Endothelial cell of umbilical vein (primary cell): ENCODE results near the gene EFCAB8. TPM values are rescaled to one million over a fixed set of nuclear protein-coding genes. Genes with fewer than 3 reads are reported as not detected.

Experiments
- BruUV-seq: library from RNA; stranded (reverse); fragments of 400-500 nt; replicated peaks from 2 replicates; lab custom pipeline; 2021; lab: Mats Ljungman, UMichigan
- CTCF ChIA-PET: fragments of 300-600, 350-600 bp; sonication (Branson Sonifier 250); formaldehyde crosslinking; loops from one replicate; lab custom pipeline; 2021; ENCODE audit warnings: antibody characterized with exemption, inconsistent platforms; lab: Charles Lee
- POLR2A ChIA-PET: fragments of 300-600, 350-600 bp; sonication (Branson Sonifier 250); formaldehyde crosslinking; loops from one replicate; lab custom pipeline; 2021; ENCODE audit warnings: antibody characterized with exemption, inconsistent platforms; lab: Charles Lee
- DNase-seq: peaks from one replicate; pipeline ENCODE4 v3.0.0-alpha.2; 2011; ENCODE audit warnings: low read depth, low spot score
- FAIRE-seq: peaks from 2 replicates; lab custom pipeline; 2011; peaks lifted over from hg19 to GRCh38; lab: Jason Lieb, UNC
- H2AFZ ChIP-seq: 2 replicates; pipeline ENCODE4 v1.6.0; 2012; ENCODE audit warnings: low read depth, low read length, control low read depth, inconsistent platforms
- H3K27ac ChIP-seq: 2 replicates; pipeline ENCODE4 v1.5.1; 2011; ENCODE audit warnings: low read depth, mild to moderate bottlenecking, control low read depth, low read length, moderate library complexity; ENCODE audit not compliant: insufficient read depth
- H3K27me3 ChIP-seq, 2 experiments: 2 replicates each; pipeline versions ENCODE4 v1.6.0 to v1.6.1; 2011; ENCODE audit warnings: low read length in 2 of 2, mixed read lengths in 1 of 2; ENCODE audit not compliant: control insufficient read depth in 2 of 2, insufficient read depth in 2 of 2
- H3K36me3 ChIP-seq, 2 experiments: 2 replicates in 1 of 2; 3 replicates in 1 of 2; pipeline ENCODE4 v1.5.1; 2011; ENCODE audit warnings: low read length in 2 of 2, mild to moderate bottlenecking in 1 of 2, moderate library complexity in 1 of 2; ENCODE audit not compliant: control insufficient read depth in 2 of 2, insufficient read depth in 2 of 2; ENCODE audit errors: extremely low read depth in 1 of 2
- H3K4me1 ChIP-seq: 3 replicates; pipeline ENCODE4 v1.5.1; 2011; ENCODE audit warnings: mild to moderate bottlenecking, low read length; ENCODE audit not compliant: control insufficient read depth, insufficient read depth; ENCODE audit errors: extremely low read depth
- H3K4me2 ChIP-seq: 2 replicates; pipeline ENCODE4 v1.6.1; 2011; ENCODE audit warnings: low read length, control low read depth, mixed read lengths; ENCODE audit not compliant: insufficient read depth
- H3K4me3 ChIP-seq, 3 experiments: fragments of 200-600 bp in 1 of 3; sonication (generic), shearing (Covaris generic) in 1 of 3; replicated peaks in 1 of 3; 2 replicates each; pipeline ENCODE4 v1.5.1; 2011 to 2016; ENCODE audit warnings: control low read depth in 3 of 3, low read length in 3 of 3, mild to moderate bottlenecking in 2 of 3, inconsistent platforms in 1 of 3, low read depth in 1 of 3, moderate library complexity in 1 of 3; ENCODE audit not compliant: insufficient read depth in 1 of 3
- H3K79me2 ChIP-seq: 2 replicates; pipeline ENCODE4 v1.6.0; 2012; ENCODE audit warnings: low read length, inconsistent platforms; ENCODE audit not compliant: control insufficient read depth, insufficient read depth
- H3K9ac ChIP-seq: replicated peaks from 2 replicates; pipeline ENCODE3; 2011; ENCODE audit warnings: low read length, control low read depth; ENCODE audit not compliant: insufficient read depth; ENCODE audit errors: extremely low read depth
- H3K9me1 ChIP-seq: replicated peaks from 3 replicates; pipeline ENCODE4 v1.6.0; 2011; ENCODE audit warnings: mild to moderate bottlenecking, low read length; ENCODE audit not compliant: control insufficient read depth, insufficient read depth; ENCODE audit errors: extremely low read depth
- H3K9me3 ChIP-seq: replicated peaks from 2 replicates; pipeline ENCODE4 v1.5.1; 2012; ENCODE audit warnings: low read length, inconsistent platforms; ENCODE audit not compliant: control insufficient read depth, insufficient read depth
- H4K20me1 ChIP-seq: replicated peaks from 2 replicates; pipeline ENCODE3; 2011; ENCODE audit warnings: mild to moderate bottlenecking, low read length; ENCODE audit not compliant: control insufficient read depth, insufficient read depth; ENCODE audit errors: extremely low read depth
- EZH2 ChIP-seq: IDR thresholded peaks from 2 replicates; pipeline ENCODE4 v1.6.1; 2012; ENCODE audit warnings: borderline replicate concordance, low read depth, mild to moderate bottlenecking, moderate library complexity, low read length, inconsistent platforms; ENCODE audit not compliant: severe bottlenecking
- FOS ChIP-seq: IDR thresholded peaks from 2 replicates; pipeline ENCODE4 v1.6.1; 2011; ENCODE audit warnings: mild to moderate bottlenecking, low read length, moderate library complexity, borderline replicate concordance; ENCODE audit not compliant: insufficient read depth
- GATA2 ChIP-seq: IDR thresholded peaks from 2 replicates; pipeline ENCODE4 v1.7.0; 2011; ENCODE audit warnings: low read depth, mild to moderate bottlenecking, moderate library complexity, mixed read lengths, low read length; ENCODE audit not compliant: insufficient read length, insufficient read depth
- JUN ChIP-seq: IDR thresholded peaks from 2 replicates; pipeline ENCODE4 v1.6.1; 2011; ENCODE audit warnings: borderline replicate concordance, low read depth; ENCODE audit not compliant: insufficient read length, insufficient read depth
- MYC ChIP-seq: IDR thresholded peaks from one replicate; pipeline ENCODE4 v1.6.1; 2011; ENCODE audit warnings: mild to moderate bottlenecking, low read depth, low read length
- POLR2A ChIP-seq: IDR thresholded peaks from 2 replicates; pipeline ENCODE4 v1.6.1; 2012; ENCODE audit warnings: low read depth, mild to moderate bottlenecking, control low read depth, low read length
- POLR2AphosphoS5 ChIP-seq: IDR thresholded peaks from 2 replicates; pipeline ENCODE4 v1.6.1; 2012; ENCODE audit warnings: low read depth, mild to moderate bottlenecking, control low read depth, low read length, moderate library complexity; ENCODE audit not compliant: insufficient read depth
- dilution Hi-C: fragments of 300-500 bp; cut with MboI; formaldehyde crosslinking; loops from one replicate; pipeline ENCODE4 v1.15.0; 2019; ENCODE audit warnings: low sequenced_read_pairs; ENCODE audit not compliant: extremely low pct_ligation_motif_present
- intact Hi-C: fragments of 100-400 bp; cut with micrococcal nuclease; formaldehyde crosslinking; loops from one replicate; pipeline ENCODE4 v1.10.0; 2022
- polyA plus RNA-seq, 4 experiments: library from polyadenylated mRNA; depleted of rRNA in 3 of 4; stranded (reverse) in 3 of 4; unstranded in 1 of 4; fragments of >200 nt; gene quantifications; 2 replicates each; pipeline versions ENCODE4 v1.2.1 to v1.2.3, GENCODE V29; 2011 to 2012; ENCODE audit warnings: missing spikeins in 1 of 4
- total RNA-seq: library from RNA; stranded (reverse); gene quantifications from 2 replicates; pipeline ENCODE4 v1.2.3, GENCODE V29; 2021
- TF ChIP-seq, protein P1 (sequence below), 2 donors: IDR thresholded peaks; 1 replicate in 1 of 2; 2 replicates in 1 of 2; pipeline ENCODE4 v1.5.1; 2011; ENCODE audit warnings: low read length in 2 of 2, mild to moderate bottlenecking in 2 of 2, moderate library complexity in 2 of 2, control low read depth in 1 of 2, inconsistent platforms in 1 of 2, low read depth in 1 of 2; ENCODE audit not compliant: insufficient read depth in 1 of 2; ENCODE audit errors: extremely low read depth in 1 of 2
- TF ChIP-seq, protein P2 (sequence below): IDR thresholded peaks from 2 replicates; pipeline ENCODE4 v1.6.1; 2011; ENCODE audit not compliant: insufficient read depth, insufficient read length

Gene EFCAB8
- total and polyA plus RNA-seq, 2 donors (not counting 3 experiments of a cell fraction or from before 2014, with no cell fraction given), result 0.01 to 0.31 TPM

DNA sequence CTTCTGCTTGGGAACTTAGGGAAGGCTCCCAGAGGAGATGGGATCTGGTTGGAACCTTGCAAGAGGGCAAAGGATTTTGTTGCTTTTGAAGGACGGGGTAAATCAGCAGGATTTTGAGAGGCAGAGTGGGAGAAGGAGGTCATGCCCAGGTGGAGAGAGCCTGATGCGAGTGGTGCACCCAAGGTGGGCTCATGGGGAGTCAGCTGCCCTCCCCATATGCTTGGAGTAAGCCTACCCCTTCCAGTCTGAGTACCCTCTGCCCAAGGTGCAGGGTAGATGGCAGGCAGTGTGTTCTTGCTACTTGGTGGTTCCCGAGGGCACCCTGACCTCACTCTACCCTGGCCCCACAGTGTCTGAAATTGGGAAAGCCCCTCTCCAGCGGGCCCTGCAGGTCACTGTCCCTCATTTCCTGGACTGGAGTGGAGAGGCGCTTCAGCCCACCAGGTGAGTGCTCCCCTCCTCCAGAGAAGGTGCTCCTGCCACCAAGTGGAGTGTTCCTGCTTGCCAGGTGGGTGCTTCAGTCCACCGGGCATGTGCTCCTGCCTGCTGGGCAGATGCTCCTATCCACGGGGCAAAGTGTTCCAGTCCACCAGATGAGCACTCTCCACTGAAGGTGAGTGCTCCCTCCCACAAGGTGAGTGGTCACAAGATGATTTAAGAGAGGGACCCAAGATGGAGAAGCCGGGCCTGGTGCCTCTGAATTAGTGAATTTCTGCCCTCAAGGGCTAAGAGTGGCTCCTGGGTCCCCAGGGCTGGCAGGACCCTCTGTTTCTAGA is 152.1 kb downstream of the EFCAB8 start:
- Histone ChIP-seq H3K9ac (no peak overlapping the region), H2AFZ (no peak overlapping the region), H3K4me1 (no peaks in the 10 kb centered on the region), H3K9me1 (no peaks in the 10 kb centered on the region), H4K20me1 (no peaks in the 10 kb centered on the region), H3K4me2 (no peak overlapping the region), H3K36me3 (no peaks in the 10 kb centered on the region), H3K27me3 (no peaks in the 10 kb centered on the region), H3K4me3 (no peak overlapping the region), H3K9me3 (no peaks in the 10 kb centered on the region), H3K79me2 (no peaks in the 10 kb centered on the region), H3K27ac (no peak overlapping the region)
- FAIRE-seq (no peak), DNase-seq (no peak)
- ChIA-PET POLR2A (no interaction called here), CTCF (interaction anchor here (1.5 kb wide), 1 partner anchor 57 kb away, joined by 4 read pairs; no protein-coding TSS in a partner anchor)
- BruUV-seq, result no TSS peak
- intact Hi-C loops (no loop called here), dilution Hi-C loops (no loop called here)
- TF ChIP-seq POLR2AphosphoS5, result no peak
- TF ChIP-seq, protein P1, sequence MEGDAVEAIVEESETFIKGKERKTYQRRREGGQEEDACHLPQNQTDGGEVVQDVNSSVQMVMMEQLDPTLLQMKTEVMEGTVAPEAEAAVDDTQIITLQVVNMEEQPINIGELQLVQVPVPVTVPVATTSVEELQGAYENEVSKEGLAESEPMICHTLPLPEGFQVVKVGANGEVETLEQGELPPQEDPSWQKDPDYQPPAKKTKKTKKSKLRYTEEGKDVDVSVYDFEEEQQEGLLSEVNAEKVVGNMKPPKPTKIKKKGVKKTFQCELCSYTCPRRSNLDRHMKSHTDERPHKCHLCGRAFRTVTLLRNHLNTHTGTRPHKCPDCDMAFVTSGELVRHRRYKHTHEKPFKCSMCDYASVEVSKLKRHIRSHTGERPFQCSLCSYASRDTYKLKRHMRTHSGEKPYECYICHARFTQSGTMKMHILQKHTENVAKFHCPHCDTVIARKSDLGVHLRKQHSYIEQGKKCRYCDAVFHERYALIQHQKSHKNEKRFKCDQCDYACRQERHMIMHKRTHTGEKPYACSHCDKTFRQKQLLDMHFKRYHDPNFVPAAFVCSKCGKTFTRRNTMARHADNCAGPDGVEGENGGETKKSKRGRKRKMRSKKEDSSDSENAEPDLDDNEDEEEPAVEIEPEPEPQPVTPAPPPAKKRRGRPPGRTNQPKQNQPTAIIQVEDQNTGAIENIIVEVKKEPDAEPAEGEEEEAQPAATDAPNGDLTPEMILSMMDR (IDR thresholded peaks at IDR 0.05; ENCODE audit: extremely low read depth in 1 of 2, insufficient read depth in 1 of 2, low read depth in 1 of 2, low read length in 2 of 2), result no peak
- no peak for TF ChIP-seq JUN
- no peak for TF ChIP-seq GATA2
- TF ChIP-seq POLR2A, result no peak
- TF ChIP-seq FOS, result no peak
- no peak for TF ChIP-seq MYC
- no peak for TF ChIP-seq EZH2
- TF ChIP-seq, protein P2, sequence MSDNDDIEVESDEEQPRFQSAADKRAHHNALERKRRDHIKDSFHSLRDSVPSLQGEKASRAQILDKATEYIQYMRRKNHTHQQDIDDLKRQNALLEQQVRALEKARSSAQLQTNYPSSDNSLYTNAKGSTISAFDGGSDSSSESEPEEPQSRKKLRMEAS, result no peak

Other genes with a start within 250 kb of the EFCAB8 start
- gene C20orf203, start 185.0 kb upstream of the EFCAB8 start, total RNA-seq, result not detected in 2 replicates
- gene C20orf203, start 185.0 kb upstream of the EFCAB8 start, polyA plus RNA-seq, result not detected in 2 replicates
- gene COMMD7, start 115.5 kb upstream of the EFCAB8 start, total RNA-seq, result 55.9 and 58.8 TPM in 2 replicates
- gene COMMD7, start 115.5 kb upstream of the EFCAB8 start, polyA plus RNA-seq, result 72.9 and 76.0 TPM in 2 replicates
- gene DNMT3B, start 96.5 kb upstream of the EFCAB8 start, total RNA-seq, result 6.8 TPM in 2 replicates
- 3.2 and 3.6 TPM in 2 replicates for gene DNMT3B, start 96.5 kb upstream of the EFCAB8 start, polyA plus RNA-seq
- gene MAPRE1, start 39.0 kb upstream of the EFCAB8 start, total RNA-seq, result 143 and 150 TPM in 2 replicates
- 46.4 and 71.6 TPM in 2 replicates for gene MAPRE1, start 39.0 kb upstream of the EFCAB8 start, polyA plus RNA-seq
- not detected in 2 replicates for gene SUN5, start 145.5 kb downstream of the EFCAB8 start, total RNA-seq
- gene SUN5, start 145.5 kb downstream of the EFCAB8 start, polyA plus RNA-seq, result not detected in 2 replicates
- not detected in 2 replicates for gene BPIFB2, start 148.8 kb downstream of the EFCAB8 start, total RNA-seq
- not detected in 2 replicates for gene BPIFB2, start 148.8 kb downstream of the EFCAB8 start, polyA plus RNA-seq
- gene BPIFB6, start 172.7 kb downstream of the EFCAB8 start, total RNA-seq, result not detected in 2 replicates
- not detected in 2 replicates for gene BPIFB6, start 172.7 kb downstream of the EFCAB8 start, polyA plus RNA-seq
- not detected in 2 replicates for gene BPIFB3, start 195.0 kb downstream of the EFCAB8 start, total RNA-seq
- gene BPIFB3, start 195.0 kb downstream of the EFCAB8 start, polyA plus RNA-seq, result not detected in 2 replicates
- not detected in 2 replicates for gene BPIFB4, start 220.7 kb downstream of the EFCAB8 start, total RNA-seq
- gene BPIFB4, start 220.7 kb downstream of the EFCAB8 start, polyA plus RNA-seq, result not detected in 2 replicates